Choroid plexus epithelial cell (primary cell): ENCODE measurements around the gene HMX2.
"Not testable (repeated sequence)": the region's sequence is repeated elsewhere in the genome, so short reads cannot be mapped to it uniquely, and the experiment has no call there.

Experiments
- DNase-seq: peaks from one replicate; pipeline ENCODE4 v3.0.0-alpha.2; 2010; ENCODE audit warnings: low read depth
- H3K4me3 ChIP-seq: 2 replicates; pipeline ENCODE4 v1.5.1; 2011; ENCODE audit warnings: low read depth, mild to moderate bottlenecking, control low read depth, low read length, moderate library complexity
- CTCF ChIP-seq: conservative IDR thresholded peaks from 2 replicates; pipeline ENCODE4 v1.5.1; 2011; ENCODE audit warnings: low read depth, mild to moderate bottlenecking, control low read depth, inconsistent platforms, low read length, moderate library complexity

Gene HMX2

GRCh38 chr10:123164319-123164718, 16.4 kb downstream of the HMX2 start:
- no peak overlapping the region for H3K4me3 ChIP-seq
- TF ChIP-seq CTCF: no peak
- DNase-seq: no peak

GRCh38 chr10:123165445-123166072, 17.6 kb downstream of the HMX2 start:
- no peak overlapping the region for H3K4me3 ChIP-seq
- no peak for DNase-seq
- no peak for TF ChIP-seq CTCF

GRCh38 chr10:123166618-123167017, 18.7 kb downstream of the HMX2 start:
- no peak overlapping the region for H3K4me3 ChIP-seq
- no peak for TF ChIP-seq CTCF
- no peak for DNase-seq

- H3K4me3 ChIP-seq: no peak overlapping the region
- TF ChIP-seq CTCF: no peak
- DNase-seq: no peak
Observed at GRCh38 chr10:123170961-123171360, 23.0 kb downstream of the HMX2 start.

GRCh38 chr10:123171616-123172015, 23.7 kb downstream of the HMX2 start:
- not testable (repeated sequence) for DNase-seq, H3K4me3 ChIP-seq

- DNase-seq: no peak
- no peak for TF ChIP-seq CTCF
- H3K4me3 ChIP-seq: no peak overlapping the region
Observed at GRCh38 chr10:123175389-123176387, 27.8 kb downstream of the HMX2 start.

GRCh38 chr10:123178390-123178789, 30.5 kb downstream of the HMX2 start:
- not testable (repeated sequence) for H3K4me3 ChIP-seq, DNase-seq
